GM21737 (cell line): ENCODE data around the gene TRIP13.
"Not testable (repeated sequence)": the region's sequence is repeated elsewhere in the genome, so short reads cannot be mapped to it uniquely, and the experiment has no call there.

ENCODE experiments used
- ATAC-seq: cut with Tn5 transposase; IDR thresholded peaks from one replicate; pipeline ENCODE4 v1.9.1; 2021; ENCODE audit warnings: mild to moderate bottlenecking, moderate library complexity; ENCODE audit not compliant: unreplicated experiment

TRIP13 gene, protein sequence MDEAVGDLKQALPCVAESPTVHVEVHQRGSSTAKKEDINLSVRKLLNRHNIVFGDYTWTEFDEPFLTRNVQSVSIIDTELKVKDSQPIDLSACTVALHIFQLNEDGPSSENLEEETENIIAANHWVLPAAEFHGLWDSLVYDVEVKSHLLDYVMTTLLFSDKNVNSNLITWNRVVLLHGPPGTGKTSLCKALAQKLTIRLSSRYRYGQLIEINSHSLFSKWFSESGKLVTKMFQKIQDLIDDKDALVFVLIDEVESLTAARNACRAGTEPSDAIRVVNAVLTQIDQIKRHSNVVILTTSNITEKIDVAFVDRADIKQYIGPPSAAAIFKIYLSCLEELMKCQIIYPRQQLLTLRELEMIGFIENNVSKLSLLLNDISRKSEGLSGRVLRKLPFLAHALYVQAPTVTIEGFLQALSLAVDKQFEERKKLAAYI

DNA sequence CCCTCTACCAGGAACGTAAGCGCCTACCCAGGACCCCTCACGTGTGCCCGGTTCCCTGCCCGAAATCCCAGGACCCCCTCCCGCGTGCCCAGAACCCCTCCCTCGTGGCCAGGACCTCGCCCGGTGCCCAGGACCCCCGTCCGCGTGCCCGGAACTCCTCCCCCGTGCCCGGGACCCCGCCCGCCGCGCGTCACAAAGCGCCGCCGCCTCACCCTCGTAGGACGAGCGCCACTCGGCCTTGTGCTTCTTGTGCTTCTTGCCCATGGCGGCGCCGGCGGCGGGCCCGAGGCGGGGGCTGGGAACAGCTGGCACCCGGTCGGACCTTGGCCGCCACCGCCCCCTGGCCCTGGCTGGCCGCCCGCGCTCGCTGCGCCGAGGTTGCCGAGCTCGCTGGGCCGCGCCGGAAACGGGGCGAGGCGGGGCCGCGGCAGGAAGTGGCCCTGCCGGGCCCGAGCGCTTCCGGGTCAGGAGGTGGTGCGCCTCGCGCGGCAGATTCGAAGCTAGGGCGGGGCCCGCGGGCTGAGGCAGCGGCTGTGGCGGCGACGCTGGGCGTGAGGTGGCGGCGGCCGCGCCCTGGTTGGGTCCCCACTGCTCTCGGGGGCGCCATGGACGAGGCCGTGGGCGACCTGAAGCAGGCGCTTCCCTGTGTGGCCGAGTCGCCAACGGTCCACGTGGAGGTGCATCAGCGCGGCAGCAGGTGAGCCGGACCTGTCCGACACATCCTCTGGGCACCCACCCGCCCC is at the start of gene TRIP13, which contains the start of gene BRD9:
Gene TRIP13 (plus strand): TSS at position 491 of the 743 bp plus-strand sequence. CDS start 115 bp downstream, at position 606.
Gene BRD9 (minus strand): TSS at position 408 of the 743 bp plus-strand sequence. CDS start 144 bp downstream, at position 264.
- peak; percentile 90 for ATAC-seq

DNA sequence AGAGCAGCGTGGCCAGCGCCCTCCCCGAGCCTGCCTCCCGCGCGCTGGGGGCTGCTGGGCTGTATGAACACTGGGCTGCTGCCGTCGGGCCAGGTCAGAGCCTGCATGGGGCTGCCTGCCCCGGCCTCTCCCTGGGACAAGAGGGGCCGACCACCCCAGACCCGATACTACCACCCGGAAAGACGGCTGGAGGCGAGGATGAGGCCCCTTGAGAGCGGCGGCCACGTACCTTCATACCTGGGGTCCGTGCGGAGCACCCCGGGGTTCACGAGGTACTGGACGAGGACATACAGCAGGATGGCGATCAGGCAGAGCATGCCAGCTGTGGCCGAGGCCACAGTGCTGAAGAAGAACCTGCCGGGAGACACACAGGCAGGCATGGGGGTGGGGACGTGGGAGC is 49.3 kb upstream of the TRIP13 start:
- ATAC-seq, result not testable (repeated sequence)

DNA sequence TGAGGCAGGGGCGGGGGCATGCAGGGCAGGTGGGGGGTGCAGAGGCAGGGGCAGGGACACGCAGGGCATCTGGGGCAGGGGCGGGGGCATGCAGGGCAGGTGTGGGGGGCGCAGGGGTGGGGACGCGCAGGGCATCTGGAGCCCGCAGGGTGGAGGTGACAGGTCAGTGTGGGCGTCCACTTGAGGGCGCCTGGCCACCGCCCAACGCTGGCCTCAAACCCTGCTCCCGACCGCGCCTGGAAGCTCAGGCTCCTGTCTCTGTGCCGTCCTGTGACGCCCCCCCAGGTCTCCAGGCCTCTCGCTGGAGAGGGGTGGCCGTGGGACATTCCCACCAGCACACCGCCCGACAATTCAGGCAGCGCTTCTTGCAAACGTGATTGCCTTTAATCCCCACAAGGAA is 48.8 kb upstream of the TRIP13 start:
- ATAC-seq, result not testable (repeated sequence)

DNA sequence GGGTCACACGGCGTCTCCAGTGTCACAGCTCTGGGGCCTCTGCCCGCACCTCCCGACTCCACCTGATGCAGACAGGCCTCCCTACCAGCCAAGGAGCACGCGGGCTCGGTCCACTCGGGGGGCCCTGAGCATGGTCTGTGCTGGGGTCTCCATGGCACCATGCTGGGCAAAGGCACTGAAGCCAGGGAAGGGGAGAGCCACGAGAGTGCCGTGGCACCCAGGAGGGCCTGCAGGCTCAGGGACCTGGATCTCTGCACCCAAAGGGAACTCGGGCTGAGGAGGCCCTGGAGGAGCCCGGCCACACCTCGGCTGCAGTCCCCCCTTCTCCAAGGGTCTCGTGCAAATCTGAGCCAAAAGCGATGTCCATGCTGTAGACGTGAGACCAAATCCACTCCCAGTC is 48.3 kb upstream of the TRIP13 start:
- not testable (repeated sequence) for ATAC-seq

DNA sequence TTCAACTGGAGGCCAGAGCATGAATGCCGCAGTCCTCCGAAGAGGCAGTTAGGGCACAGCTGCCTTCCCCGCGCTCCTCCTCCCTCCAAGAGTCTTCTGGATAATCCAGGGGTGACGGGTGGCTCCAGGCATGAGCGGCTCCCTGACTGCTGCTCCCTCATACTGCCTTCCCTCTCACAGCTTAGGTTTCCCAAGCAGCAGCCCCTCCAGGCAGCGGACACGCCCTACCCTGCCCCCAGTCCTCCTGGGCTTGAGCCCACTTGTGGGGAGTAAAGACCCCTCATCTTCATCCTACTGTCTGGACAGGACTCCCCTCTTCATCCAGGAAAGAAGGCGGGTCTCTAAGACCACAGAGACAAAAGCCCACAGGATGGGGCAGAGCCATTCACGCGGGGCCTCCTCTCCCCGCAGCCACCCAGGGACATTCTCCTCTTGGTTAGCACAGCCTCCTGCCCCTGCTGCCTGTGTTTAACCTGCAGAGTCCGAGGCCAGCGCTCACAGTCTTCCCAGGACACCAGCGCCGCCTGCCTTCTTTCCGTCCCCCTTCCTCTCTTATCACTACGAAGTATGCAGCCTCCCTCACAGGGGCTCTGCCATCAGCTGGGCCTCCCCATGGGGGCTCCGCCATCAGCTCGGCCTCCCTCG is 47.5 kb upstream of the TRIP13 start:
- not testable (repeated sequence) for ATAC-seq

DNA sequence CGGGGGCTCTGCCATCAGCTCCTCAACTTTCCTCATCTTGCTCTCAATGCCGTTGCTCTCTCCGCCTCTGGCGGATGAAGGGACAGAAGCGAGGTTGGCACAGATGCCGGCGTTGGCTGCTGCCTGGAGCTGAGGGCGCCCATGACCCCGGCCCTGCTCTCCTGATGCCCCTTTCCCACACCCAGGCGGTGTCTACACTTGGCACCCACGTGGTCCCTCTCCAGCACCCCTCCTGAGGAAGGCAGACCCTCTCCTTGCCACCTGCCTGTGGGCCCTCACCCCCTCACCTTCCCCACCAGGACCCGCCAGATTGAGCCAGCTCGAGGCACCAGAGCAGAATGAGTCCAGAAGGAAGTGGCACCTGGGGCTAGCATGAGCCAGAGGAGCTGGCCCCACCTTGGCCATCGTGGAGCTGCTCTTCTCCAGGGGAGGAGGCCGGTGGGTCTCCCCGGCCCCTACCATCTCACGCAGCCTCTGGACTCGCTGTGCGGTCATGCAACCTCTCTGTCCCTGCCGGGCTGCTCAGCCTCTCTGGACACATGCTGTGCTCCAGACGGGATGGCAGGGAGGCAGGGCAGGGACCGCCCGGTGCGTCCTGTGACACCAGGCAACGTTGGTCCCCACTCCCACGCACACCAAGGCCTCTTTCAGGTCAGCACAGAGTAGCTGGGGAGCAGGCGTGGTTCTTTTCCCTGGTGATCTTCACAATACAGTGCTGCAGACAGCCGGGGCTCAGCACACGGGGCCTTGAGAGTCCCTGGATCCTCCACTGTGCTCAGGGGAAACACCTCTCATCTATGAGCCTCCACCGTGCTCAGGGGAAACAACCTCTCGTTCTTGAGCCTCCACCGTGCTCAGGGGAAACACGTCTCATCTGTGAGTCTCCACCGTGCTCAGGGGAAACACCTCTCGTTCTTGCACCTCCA is 46.7 kb upstream of the TRIP13 start:
- ATAC-seq, result not testable (repeated sequence)

DNA sequence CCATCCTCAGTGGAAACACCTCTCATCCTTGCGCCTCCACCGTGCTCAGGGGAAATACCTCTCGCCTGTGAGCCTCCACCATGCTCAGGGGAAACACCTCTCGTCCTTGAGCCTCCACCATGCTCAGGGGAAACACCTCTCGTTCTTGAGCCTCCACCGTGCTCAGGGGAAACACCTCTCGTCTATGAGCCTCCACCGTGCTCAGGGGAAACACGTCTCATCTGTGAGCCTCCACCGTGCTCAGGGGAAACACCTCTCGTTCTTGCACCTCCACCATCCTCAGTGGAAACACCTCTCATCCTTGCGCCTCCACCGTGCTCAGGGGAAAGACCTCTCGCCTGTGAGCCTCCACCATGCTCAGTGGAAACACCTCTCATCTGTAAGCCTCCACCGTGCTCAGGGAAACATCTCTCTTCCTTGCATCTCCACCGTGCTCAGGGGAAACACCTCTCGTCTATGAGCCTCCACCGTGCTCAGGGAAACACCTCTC is 46.0 kb upstream of the TRIP13 start:
- ATAC-seq, result not testable (repeated sequence)

DNA sequence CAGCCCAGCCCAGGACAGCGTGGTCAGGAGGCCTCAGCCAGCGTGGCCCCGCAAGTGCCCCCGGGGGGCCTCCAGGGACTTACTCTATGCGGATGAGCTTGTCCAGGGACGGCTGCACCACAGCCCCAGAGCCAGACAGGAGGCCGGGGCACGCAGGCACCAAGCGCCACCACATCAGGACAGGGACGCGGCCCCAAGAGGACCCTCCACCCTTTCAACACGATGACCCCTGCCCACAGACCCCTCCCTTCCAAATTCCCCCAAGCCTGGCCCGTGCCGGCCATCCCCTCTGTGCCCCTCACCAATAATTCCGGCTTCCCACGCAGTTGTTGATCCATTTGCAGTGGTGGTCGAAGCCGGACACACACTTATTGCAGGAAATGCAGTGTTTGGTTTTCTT is 45.5 kb upstream of the TRIP13 start:
- ATAC-seq, result not testable (repeated sequence)

DNA sequence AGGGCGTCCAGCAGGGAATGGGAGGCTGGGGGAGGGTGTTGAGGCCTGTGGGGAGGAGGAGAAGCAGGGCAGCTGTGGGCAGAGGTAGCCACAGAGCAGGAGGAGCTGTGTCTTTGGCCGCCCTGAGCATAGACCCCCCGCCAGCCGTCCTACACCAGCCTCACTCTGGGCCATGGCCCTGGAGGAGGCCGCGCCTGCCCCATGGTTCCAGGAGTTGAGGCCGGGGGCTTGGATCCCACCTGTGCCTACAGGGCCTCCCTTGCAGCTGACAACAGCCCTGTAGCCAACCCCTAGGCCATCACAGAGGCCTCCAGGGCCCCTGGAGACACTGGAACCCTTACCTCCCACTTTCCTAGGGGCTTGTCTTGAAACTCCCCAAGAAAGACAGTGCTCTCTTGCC is 44.9 kb upstream of the TRIP13 start:
- ATAC-seq, result not testable (repeated sequence)

DNA sequence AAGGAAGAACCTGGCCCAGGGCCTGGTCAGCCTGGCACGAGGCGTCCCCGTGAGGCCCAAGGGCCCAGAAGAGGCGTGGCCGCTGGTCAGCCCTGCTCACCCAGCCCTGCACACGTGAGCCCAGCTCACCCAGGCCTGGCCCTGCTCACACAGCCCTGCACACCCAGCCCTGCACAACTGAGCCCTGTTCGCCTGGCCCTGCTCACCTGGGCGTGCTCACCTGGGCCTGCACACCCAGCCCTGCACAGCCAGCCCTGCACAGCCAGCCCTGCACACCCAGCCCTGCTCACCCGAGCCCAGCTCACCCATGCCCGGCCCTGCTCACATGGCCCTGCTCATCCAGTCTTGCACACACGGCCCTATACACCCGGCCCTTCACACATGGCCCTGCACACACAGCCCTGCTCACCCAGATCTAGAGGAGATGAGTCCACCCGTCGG is 44.0 kb upstream of the TRIP13 start:
- ATAC-seq, result no peak

DNA sequence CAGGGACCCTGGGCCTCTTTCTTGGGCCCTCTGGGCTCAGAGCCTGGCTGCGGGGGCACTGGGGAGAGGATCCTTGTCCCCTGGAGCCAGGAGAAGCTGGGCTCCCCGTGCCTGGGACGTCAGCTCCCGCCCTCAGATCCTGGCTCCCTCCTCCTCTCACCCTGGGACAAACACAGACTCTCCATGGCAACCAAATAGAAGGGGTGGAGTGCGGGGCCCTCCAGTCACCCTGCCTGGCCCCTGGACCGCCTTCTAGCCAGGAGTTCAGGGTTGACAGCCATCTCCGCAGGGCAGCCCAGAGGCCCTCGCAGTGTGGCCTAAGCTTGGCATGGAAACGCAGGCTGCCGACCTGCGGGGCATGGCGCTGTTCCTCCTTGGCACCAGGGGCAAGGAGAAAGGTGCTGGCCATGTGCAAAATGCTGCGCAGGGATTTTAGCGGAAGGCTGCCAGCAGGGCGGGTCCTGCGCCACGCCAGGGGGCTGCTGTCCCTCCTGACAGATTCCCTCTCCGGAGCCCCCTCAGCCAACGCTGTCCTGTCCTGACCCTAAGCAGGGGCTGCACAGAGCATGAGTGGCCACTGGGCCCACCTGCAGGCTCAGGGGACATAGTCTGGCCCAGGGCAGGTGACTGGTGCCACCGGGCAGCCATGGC is 42.9 kb upstream of the TRIP13 start:
- ATAC-seq, result no peak

DNA sequence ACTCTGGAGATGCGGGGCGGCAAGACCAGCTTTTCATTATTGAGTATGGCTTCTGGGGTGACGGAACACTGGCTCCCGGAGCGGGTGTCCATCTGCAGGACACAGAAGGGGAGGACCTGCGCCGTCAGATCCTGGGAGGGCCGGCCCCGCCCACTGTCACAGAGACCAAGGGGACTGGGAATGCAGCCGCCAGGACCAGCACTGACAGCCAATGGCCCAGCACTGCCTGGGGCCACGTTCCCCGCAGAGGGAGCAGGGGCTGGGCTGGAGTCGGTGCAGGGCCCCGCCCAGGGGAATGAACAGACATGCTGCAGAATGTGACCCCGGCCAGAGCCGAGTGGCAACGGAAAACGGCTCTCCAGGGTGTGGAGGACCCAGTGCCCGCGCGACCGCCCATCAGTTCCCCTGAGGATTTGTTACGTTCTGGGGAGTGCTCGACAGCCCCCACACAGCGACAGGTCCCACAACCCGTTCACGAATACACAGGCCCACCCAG is 42.1 kb upstream of the TRIP13 start, which contains the start of gene ZDHHC11:
Gene ZDHHC11 (minus strand): TSS at position 476 of the 496 bp plus-strand sequence. CDS start 384 bp downstream, at position 92.
- ATAC-seq, result no peak

DNA sequence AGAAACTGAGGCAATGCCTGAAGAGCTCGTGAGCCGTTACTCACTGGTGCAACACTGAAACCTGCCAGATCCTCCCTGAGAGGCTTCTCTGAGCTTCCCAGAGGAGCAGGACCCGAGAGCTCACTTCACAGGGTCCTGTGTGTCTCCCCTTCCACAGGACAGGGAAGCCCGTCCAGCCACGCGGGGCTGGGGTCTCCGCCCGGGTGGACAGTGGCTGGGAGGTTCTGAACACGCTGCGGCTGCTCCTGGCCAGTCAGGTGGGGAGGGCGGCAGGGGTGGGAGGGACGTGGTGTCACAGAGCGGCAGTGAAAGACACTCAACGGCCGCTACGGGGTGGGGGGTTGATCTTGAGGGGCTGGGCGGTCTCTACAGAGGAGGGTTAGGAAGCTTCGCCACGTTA is 41.6 kb upstream of the TRIP13 start:
- ATAC-seq, result no peak

DNA sequence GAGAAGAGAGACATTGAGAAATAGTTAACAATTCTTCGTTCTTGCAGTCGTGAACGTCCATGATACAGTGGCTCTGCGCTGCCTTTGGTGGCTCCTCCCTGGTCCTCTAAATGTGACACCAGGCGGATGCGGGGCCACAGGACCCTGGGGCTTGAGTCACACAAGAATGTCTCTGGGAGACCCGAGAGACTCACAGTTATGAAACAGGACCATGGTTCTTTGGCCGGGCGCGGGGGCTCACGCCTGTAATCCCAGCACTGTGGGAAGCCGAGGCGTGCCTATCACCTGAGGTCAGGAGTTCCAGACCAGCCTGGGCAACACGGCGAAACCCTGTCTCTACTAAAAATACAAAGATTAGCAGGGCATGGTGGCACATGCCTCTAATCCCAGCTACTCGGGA is 41.1 kb upstream of the TRIP13 start:
- no peak for ATAC-seq

DNA sequence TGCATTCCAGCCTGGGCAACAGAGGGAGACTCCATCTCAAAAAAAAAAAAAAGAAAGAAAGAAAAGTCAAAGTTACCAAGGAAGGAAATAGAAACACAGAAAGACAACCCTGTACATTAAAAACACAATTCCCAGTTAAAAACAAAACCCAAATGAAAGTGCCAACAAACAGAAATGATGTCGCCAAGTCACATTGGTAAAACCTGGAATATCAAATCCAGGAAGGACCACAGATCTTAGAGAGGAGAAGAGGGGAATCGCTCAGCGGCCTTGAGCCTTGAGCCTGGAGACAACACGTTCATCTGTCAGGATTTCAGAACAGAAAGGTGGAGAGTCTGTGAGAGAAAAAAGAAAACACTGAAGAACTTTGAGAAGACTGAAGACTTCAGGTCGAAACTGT is 40.7 kb upstream of the TRIP13 start:
- ATAC-seq, result no peak

DNA sequence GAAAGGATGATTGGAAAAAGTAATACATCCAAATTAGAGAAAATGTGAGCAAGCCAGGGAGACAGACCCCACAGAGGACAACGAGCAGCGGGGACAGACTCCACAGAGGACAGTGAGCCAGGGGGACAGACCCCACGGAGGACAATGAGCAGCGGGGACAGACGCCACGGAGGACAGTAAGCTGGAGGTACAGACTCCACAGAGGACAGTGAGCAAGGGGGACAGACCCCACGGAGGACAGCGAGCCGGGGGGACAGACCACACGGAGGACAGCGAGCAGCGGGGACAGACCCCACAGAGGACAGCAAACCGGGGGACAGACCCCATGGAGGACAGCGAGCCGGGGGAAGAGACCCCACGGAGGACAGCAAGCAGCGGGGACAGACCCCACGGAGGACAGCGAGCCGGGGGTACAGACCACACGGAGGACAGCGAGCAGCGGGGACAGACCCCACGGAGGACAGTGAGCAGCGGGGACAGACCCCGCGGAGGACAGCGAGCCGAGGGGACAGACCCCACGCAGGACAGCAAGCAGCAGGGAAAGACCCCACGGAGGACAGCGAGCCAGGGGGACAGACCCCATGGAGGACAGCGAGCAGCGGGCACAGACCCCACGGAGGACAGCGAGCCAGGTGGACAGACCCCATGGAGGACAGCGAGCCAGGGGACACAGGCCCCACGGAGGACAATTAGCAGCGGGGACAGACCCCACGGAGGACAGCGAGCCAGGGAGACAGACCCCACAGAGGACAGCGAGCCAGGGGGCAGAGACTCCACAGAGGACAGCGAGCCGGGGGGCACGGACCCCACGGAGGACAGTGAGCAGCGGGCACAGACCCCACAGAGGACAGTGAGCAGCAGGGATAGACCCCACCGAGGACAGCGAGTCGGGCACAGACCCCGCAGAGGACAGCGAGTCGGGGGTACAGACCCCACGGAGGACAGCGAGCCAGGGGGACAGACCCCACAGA is 40.0 kb upstream of the TRIP13 start:
- no peak for ATAC-seq

DNA sequence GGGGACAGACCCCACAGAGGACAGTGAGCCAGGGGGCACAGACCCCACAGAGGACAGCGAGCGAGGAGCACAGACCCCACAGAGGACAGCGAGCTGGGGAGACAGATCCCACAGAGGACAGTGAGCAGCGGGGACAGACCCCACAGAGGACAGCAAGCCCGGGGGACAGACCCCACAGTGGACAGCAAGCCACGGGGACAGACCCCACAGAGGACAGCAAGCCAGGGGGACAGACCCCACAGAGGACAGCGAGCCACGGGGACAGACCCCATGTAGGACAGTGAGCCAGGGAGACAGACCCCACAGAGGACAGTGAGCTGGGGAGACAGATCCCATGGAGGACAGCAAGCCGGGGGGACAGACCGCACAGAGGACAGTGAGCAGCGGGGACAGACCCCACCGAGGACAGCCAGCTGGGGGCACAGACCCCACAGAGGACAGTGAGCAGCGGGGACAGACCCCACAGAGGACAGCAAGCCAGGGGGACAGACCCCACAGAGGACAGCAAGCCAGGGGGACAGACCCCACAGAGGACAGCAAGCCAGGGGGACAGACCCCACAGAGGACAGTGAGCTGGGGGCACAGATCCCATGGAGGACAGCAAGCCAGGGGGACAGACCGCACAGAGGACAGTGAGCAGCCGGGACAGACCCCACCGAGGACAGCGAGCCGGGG is 39.1 kb upstream of the TRIP13 start:
- ATAC-seq, result not testable (repeated sequence)
